ENCODE measurements around the gene PMEL.
"Not testable (repeated sequence)": the region's sequence is repeated elsewhere in the genome, so short reads cannot be mapped to it uniquely, and the experiment has no call there.

PMEL gene

DNA sequence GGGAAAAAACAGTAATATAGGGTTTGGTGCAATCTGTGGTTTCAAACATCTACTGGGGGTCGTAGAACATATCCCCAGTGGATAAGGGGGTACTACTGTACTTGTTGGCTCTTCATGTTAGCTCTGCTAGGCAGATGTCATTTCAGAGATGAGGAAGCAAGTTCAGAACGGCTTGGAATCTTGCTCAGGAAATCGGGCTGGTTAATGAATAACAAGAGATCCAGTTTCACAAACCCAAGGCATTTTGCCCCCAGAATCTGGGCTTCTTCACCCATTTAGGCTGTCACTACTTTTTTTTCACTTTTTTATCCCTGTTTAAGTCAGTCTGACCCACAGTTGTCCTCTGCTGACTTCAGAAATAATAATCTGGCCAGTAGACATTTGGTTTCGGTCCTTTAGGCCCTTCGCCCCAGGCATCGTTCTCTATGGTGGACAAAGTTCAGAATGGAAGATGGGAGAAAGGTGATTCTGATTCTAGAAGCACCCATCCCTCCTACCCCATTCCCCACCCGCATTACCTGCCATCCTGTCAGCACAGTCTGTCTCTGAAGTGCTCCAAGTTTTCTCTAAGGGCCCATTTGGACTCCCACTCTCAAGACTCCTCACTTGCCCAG is 35.8 kb upstream of the PMEL start:
- DNase-seq (ENCODE audit: extremely low read depth, low read depth): no peak
- TF ChIP-seq, protein P1, sequence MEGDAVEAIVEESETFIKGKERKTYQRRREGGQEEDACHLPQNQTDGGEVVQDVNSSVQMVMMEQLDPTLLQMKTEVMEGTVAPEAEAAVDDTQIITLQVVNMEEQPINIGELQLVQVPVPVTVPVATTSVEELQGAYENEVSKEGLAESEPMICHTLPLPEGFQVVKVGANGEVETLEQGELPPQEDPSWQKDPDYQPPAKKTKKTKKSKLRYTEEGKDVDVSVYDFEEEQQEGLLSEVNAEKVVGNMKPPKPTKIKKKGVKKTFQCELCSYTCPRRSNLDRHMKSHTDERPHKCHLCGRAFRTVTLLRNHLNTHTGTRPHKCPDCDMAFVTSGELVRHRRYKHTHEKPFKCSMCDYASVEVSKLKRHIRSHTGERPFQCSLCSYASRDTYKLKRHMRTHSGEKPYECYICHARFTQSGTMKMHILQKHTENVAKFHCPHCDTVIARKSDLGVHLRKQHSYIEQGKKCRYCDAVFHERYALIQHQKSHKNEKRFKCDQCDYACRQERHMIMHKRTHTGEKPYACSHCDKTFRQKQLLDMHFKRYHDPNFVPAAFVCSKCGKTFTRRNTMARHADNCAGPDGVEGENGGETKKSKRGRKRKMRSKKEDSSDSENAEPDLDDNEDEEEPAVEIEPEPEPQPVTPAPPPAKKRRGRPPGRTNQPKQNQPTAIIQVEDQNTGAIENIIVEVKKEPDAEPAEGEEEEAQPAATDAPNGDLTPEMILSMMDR (IDR thresholded peaks at IDR 0.05; ENCODE audit: low read depth, low read length): no peak

DNA sequence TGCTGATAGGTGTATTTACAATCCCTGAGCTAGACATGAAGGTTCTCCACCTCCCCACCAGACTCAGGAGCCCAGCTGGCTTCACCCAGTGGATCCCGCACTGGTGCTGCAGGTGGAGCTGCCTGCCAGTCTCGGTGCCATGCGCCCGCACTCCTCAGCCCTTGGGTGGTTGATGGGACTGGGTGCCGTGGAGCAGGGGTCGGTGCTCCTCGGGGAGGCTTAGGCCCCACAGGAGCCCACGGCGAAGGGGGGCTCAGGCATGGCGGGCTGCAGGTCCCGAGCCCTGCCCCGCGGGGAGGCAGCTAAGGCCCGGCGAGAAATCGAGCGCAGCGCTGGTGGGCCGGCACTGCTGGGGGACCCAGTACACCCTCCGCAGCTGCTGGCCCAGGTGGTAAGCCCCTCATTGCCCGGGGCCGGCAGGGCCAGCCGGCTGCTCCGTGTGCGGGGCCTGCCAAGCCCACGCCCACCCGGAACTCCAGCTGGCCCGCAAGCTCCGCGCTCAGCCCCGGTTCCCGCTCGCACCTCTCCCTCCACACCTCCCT is 34.2 kb upstream of the PMEL start:
- not testable (repeated sequence) for DNase-seq (ENCODE audit: extremely low read depth, low read depth)

DNA sequence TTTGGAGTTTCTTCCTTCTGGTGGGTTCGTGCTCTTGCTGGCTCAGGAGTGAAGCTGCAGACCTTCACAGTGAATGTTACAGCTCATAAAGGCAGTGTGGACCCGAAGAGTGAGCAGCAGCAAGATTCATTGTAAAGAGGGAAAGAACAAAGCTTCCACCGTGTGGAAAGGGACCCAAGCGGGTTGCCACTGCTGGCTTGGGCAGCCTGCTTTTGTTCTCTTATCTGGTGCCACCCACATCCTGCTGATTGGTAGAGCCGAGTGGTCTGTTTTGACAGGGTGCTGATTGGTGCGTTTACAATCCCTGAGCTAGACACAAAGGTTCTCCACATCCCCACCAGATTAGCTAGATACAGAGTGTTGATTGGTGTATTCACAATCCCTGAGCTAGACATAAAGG is 33.7 kb upstream of the PMEL start:
- DNase-seq (ENCODE audit: extremely low read depth, low read depth): not testable (repeated sequence)

DNA sequence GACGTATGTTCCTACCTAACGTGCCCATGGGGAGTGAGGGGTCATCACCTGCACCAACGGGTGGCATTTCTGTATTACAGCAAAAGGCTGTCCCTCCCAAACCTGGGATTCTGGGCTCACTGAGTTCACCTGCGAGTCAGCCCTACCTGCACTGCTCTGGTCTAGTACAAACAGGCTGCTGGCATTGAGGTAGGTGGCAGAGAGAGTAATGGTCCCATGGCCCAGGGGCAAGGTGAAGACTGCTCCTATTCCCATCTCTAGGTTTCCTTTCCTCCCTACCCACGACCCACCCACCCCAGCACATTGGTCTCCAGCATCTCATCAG is 31.7 kb upstream of the PMEL start:
- no peak for DNase-seq (ENCODE audit: extremely low read depth, low read depth)
- TF ChIP-seq, protein P1 (IDR thresholded peaks at IDR 0.05; ENCODE audit: low read depth, low read length): no peak

DNA sequence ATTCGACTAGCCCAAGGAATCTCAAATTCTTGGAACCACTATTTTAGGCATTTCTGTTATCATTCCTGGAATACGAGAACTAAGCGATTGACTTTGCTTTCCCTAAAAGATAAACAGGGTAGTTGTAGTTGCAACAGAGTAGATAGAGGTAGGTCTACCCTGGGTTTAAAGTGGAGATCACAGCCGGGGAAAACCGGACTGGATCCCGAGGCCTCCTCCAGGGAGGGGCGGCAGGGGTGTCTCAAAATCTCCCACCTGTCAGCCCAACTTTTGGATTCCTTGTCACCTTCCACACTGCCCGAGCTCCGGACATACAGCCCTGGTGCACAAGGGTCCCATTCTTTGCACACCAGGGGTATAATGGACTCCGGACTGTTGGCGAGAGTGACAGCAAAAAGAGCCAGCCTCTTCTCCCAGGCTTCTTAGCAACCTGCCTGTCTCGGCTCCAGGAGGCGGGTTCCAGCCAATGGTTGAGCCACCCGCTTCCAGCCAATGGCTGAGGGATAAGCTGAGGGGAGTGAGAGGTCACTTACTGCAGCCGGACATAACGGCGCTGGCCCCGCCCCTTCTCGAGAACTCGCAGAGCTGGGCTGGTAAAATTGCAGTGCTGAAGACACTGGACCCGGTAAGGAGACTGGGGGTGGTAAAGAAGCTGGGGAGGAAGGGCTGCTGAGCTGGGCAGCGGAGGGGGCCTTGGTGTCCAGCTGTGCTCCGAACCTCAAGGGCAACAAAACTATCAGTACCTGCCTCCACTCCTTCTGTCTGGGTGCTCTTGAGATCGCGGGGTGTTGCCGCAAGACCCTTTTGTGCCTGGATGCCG is 31.1 kb upstream of the PMEL start, which contains the start of gene SUOX:
Gene SUOX, plus strand, starts transcription at position 562 of the 820 bp plus-strand sequence. CDS start 4,946 bp downstream, outside the sequence.
- peak; percentile 88 for DNase-seq (ENCODE audit: extremely low read depth, low read depth)
- TF ChIP-seq, protein P1 (IDR thresholded peaks at IDR 0.05; ENCODE audit: low read depth, low read length): no peak

DNA sequence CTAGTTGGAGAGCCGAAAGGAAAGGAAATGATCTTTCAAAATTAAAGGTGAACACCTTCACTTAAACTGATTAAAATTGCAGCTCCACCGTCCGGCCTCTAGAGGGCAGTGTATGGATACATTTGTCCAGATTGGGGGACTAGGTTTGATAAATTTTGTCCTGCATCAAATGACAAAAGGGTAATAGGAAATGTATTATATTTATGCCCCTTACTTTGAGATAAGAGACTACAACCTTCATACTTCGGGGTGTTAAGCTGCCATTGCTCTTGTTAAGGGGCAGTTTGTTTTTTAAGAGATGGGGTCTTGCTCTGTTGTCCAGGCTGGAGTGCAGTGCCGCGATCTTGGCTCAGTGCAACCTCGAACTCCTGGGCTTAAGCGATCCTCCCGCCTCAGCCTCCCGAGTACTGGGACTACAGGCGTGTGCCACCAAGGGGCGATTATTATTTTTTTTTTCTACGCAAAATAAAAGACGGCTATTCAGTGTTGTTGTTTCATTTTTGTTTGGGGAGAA is 30.4 kb upstream of the PMEL start:
- TF ChIP-seq, protein P1 (IDR thresholded peaks at IDR 0.05; ENCODE audit: low read depth, low read length): peak; percentile 83
- no peak for DNase-seq (ENCODE audit: extremely low read depth, low read depth)

DNA sequence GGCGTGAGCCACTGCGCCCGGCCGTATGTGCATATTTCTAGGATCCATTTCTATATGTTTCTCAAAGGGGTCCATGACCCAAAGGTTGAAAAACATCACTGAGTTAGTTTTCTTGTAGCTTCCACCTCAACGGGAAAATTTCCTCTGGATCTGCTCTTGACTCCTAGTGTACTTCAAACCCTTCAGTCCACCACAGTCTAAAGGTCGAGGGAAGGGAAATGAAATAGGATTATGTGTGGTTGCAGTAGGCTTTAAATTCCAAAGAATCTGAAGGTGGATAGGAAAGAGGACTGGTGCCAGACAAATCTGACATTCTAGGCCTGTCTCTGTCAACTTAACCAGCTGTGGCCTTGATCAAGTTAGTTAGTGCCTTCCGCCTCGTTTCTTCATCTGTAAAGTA is 29.5 kb upstream of the PMEL start:
- DNase-seq (ENCODE audit: extremely low read depth, low read depth): no peak
- TF ChIP-seq, protein P1 (IDR thresholded peaks at IDR 0.05; ENCODE audit: low read depth, low read length): no peak

DNA sequence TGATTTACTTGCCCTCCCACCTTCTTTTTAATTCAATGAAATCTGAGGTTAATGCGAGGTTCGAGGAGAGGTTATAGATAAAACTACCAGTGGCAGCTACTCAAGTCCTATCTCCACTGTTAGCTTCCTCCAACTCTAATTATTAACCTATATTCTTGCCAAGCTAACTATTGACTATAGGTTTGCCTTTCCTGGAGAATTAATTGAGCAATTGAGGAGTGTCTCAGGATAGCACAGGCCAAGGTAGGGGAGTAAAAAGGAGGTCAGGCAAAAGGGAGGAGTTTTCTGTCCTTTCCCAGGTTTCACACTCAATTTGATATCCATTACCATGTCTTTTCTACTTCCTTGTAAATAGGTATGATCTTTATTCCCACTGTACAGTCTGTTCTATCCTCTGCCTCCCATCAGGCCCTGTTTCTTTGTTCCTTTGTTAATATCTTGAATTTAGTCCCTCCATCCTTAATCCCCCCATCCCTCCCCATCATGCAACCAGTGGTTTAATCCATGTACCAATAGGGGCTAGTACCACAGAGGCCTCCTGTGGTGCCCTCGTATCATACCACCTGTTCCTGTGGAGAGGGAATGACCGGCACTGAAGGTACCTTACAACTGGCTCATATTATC is 27.5 kb upstream of the PMEL start:
- TF ChIP-seq, protein P1 (IDR thresholded peaks at IDR 0.05; ENCODE audit: low read depth, low read length): no peak
- DNase-seq (ENCODE audit: extremely low read depth, low read depth): no peak

Measured in AG09319 (cell line).